Stimulated activated CD8-positive, alpha-beta memory T cell treated with anti-CD3 and anti-CD28 coated beads, Interleukin-4, amount 100 ng/mL, for 48 hours (primary cell): ENCODE data around the gene RPGRIP1.
"Not testable (repeated sequence)": the region's sequence is repeated elsewhere in the genome, so short reads cannot be mapped to it uniquely, and the experiment has no call there.

Source experiments
- DNase-seq: peaks from one replicate; pipeline ENCODE4 v3.0.0-alpha.2; 2020

RPGRIP1 gene

GRCh38 chr14:21279783-21280182, at the start of gene RPGRIP1:
RPGRIP1 (plus strand) TSS chr14:21280083; CDS start chr14:21287977, 7,894 bp downstream.
- DNase-seq, result no peak

- DNase-seq, result no peak
Observed at GRCh38 chr14:21231020-21231652, 48.7 kb upstream of the RPGRIP1 start.

GRCh38 chr14:21233457-21234076, 46.3 kb upstream of the RPGRIP1 start:
- no peak for DNase-seq

GRCh38 chr14:21234112-21234511, 45.8 kb upstream of the RPGRIP1 start:
- no peak for DNase-seq

- no peak for DNase-seq
Observed at GRCh38 chr14:21236948-21237797, 42.7 kb upstream of the RPGRIP1 start.

- no peak for DNase-seq
Observed at GRCh38 chr14:21238823-21239518, 40.9 kb upstream of the RPGRIP1 start.

GRCh38 chr14:21240417-21240816, 39.5 kb upstream of the RPGRIP1 start:
- no peak for DNase-seq

GRCh38 chr14:21241218-21241819, 38.6 kb upstream of the RPGRIP1 start:
- no peak for DNase-seq

GRCh38 chr14:21244544-21244943, 35.3 kb upstream of the RPGRIP1 start:
- no peak for DNase-seq

GRCh38 chr14:21245813-21246212, 34.1 kb upstream of the RPGRIP1 start:
- no peak for DNase-seq

- DNase-seq, result no peak
Observed at GRCh38 chr14:21248338-21248737, 31.5 kb upstream of the RPGRIP1 start.

- DNase-seq, result no peak
Observed at GRCh38 chr14:21248739-21249411, 31.0 kb upstream of the RPGRIP1 start.

- no peak for DNase-seq
Observed at GRCh38 chr14:21251215-21251614, 28.7 kb upstream of the RPGRIP1 start.

- no peak for DNase-seq
Observed at GRCh38 chr14:21252149-21252548, 27.7 kb upstream of the RPGRIP1 start.

GRCh38 chr14:21255385-21256101, 24.3 kb upstream of the RPGRIP1 start:
- DNase-seq, result no peak

GRCh38 chr14:21256102-21256447, 23.8 kb upstream of the RPGRIP1 start:
- DNase-seq, result not testable (repeated sequence)

GRCh38 chr14:21256539-21257393, 23.1 kb upstream of the RPGRIP1 start:
- DNase-seq, result no peak

- DNase-seq, result no peak
Observed at GRCh38 chr14:21257394-21257909, 22.4 kb upstream of the RPGRIP1 start.

- DNase-seq, result no peak
Observed at GRCh38 chr14:21258005-21258888, 21.6 kb upstream of the RPGRIP1 start.
